ENCODE data around the gene ZMYND10.
A peak's percentile ranks its signal among the peaks of the same experiment; 100 is the strongest.
"Not testable (repeated sequence)": the region's sequence is repeated elsewhere in the genome, so short reads cannot be mapped to it uniquely, and the experiment has no call there.

Gene ZMYND10

DNA sequence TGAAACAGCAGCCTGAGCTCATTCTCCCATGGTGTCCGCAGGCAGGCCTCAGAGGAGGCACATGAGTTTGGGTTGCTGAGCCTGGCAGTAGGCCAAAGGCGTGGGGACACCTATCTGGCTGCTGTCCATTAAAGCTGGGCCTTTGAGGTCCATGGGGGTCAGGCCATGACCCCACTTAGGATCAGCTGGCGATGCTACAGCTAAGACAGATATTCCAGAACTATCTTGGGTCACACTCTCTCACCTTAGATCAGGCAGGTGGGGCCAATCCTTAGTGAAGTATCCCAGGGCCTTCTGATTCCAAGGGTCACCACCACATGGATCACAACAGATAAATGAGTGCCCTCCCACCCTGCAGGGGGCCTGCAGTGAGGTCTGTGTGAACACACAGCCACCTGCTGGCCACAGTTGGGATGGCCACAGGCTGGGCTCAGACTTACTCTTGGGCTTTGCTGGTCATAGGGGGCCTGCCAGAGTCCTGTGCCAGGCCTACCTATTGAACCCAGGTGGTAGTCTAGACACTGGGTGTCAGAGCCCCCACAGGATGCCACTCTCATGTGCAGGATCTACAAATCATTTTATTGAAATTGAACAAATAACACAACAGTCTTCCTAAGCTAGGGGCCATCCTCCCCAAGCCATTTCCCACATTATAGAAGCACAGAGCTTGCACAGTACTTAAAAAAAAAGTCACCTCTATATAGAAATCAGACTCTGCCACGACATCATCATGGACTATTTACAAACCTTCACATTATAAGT, 21.0 kb downstream of the ZMYND10 start:
- DNase-seq = peak; percentile 76

DNA sequence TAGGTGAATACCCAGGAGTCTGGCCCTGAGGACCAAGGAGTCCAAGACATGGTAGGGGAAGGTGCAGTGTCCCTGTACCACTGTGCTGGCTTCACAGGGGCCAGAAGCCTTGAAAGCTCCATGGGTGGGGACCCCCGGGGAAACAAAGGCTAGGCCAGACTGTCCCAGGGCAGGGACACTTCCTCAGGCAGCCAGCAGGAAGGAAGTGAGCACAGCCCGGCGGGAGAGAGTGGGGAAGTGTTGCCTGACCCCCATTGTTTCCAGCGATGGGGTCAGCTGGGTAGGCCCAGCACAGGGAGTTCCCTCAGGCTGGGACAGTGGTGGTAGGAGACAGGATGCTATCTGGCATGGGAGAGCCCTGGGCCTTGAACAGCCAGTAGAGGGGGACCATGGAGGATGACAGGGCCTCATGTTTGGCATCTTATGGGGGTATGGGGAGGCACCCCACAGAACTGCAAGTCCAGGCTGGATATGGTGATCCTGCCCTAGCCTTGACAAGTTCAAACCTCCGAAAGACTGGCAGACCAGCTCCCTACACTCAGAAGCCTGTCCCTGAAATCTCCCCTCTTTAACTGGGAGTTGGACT, 21.8 kb downstream of the ZMYND10 start:
- DNase-seq = no peak

DNA sequence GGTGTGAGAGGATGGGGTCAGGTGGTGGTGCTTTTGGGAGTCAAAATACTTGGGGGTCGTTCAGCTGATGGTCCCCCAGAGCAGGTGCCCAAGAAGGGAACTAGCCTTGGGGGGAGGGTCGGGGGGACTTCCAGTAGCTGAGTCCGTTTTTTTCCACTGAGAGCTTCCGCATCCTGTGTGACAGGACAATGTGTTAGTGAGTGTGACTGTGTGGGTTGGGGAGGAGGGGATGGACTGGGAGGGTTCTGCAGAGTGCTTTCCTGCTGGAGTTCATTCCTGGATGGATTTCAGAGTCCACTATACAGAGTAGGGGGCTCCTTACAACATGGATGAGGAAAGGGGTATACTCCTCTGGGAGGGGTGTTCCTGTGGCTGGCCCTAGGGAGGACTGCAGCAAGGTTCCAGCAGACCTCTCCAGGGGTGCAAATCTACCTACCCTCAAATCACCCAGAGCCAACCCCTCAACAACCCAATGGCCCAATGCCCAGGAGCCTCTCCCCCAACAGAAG, 22.4 kb downstream of the ZMYND10 start:
- no peak for DNase-seq

DNA sequence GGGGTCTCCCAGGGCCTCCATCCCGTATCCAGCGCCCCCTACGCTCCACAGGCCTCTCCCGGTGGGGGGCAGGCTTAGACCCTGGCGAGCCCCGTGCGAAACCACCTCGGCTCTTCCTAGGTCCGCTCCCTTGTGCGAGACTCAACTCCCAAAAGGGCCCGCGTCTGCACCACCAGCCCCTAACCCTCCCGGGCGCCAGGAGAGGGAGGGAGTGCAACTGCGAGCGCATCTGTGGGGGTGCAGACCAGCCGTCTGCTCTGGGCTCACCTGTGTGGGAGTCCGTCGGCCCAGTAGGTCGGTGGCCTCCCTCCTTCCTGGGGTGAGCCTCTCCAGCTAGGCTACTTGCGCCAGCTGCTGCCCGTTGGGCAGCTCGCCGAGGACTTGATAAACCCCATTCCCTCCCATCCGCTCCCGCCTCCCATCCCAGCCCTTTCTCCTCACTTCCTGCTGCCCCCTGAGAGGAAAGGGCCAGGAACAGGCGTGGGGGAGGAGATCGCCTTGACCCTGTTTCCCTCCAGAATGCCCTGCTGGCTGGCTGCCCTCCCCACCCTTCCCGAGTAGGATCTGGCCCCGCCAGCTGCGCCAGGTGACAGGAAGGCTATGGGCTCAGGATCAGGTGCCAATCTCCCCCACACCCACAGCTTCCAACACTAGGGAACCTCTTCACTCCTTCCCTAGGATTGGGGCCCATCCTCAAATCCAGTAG, 23.0 kb downstream of the ZMYND10 start, which contains the start of gene HYAL2:
HYAL2 (minus strand) TSS at position 360 of the 706 bp plus-strand sequence. CDS start 2,256 bp downstream, outside the sequence.
- DNase-seq = no peak

DNA sequence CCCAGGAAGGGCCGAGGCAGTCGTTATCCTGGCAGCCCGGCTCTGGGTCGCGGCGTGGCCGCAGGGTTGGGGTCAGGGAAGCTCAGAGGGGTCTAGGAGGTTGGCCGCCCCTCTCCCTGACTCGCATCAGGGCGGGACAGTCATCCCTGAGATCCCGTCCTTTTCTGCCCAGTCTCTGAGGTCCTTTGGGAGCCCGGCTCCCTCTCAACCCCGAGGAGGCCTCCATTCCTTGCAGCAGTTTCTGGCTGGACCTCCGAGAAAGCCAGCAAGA, 23.5 kb downstream of the ZMYND10 start:
- no peak for DNase-seq

DNA sequence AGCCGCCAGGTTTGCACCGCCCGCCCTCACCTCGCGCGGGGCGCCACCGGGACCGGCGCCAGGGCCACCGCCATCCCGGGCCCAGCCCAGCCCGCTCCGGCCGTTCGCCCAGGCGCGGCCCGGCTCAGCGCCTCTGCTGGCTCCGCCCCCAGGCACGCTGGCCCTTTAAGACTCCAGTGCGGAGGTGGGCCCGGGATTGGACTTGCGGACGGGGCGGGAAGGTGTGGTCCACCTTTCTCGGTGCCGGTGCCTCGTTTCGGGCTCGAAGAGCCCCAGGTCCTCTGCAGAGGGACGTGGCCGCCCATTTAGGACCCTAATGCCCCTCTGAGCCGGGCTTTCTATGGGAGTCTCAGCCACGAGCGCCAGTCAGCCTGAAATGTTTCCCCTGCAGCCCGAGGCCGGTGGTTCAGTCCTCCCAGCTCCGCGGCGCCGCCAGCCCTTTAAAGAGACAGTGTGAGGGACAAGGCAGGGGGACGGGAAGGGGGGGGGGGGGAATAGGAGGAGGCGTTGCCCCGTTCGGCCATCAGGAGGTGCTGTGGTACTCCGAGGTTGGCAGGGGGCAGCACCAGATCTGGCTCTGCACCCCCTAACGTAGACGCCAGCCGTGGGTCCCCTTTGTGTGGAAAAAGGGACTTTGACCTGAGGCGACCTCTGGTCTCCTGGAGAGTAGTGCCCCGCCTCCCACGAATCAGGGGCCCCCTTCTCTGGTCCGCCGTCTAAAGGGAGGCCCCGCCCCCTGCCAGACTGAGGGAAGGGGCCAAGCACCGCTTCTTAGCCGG, 24.0 kb downstream of the ZMYND10 start:
- peak; percentile 99 for DNase-seq

DNA sequence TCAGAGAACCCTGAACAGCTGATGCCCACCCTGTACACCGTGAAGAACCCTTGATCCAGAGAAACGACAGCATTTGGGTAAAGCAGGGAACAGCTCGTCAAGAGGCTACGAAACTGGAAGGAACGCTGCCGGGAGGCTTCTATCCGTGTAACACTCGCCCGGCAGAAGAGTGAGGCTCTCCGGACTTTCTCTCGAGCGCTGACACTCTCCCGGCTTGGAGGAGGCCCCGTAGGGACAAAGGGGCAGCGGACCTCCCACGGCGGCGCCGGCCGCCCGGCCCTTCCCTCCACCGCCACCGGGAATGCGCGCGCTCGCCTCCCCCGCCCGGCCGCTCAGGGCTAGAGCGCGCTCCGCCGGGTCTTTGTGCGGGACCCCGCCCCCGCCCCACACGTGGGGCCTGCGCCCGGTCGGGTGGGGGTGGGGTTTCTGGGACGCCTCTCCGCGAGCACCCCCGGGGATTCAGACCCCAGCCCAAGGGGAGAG, 24.6 kb downstream of the ZMYND10 start:
- peak; percentile 93 for DNase-seq

DNA sequence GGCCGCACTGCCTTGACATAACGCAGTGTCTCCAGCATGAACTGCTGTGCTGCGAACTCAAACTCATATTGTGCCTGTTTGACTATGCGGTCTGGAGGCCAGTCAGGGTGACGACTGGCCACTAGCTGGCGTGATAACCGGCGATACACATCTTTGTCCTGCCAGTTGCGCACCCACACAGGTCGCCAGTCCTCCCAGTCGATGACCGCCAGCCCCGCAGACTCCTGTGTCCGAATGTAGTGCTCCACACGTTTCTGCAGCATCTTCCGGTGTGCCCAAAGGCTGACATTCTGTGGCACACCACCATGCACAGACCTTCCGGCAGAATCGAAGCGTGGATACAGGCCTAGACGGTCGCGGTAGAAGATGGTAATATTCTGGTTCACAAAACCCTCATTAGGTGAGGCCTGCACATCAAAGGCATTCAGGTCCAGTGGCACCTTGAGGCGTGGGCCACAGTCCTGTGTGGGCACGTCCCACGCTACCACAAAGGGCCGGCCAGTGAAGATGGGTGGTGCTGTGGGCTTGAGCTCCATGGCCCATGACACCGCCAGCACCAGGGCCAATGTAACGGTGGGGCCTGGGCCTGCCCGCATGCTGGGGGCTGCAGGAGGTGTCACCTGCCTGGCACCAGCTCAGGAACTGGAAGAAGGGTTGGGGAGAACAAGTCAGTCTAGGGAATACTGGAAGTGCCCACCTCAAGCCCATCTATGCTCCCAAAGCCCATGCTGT, 25.5 kb downstream of the ZMYND10 start:
- no peak for DNase-seq

DNA sequence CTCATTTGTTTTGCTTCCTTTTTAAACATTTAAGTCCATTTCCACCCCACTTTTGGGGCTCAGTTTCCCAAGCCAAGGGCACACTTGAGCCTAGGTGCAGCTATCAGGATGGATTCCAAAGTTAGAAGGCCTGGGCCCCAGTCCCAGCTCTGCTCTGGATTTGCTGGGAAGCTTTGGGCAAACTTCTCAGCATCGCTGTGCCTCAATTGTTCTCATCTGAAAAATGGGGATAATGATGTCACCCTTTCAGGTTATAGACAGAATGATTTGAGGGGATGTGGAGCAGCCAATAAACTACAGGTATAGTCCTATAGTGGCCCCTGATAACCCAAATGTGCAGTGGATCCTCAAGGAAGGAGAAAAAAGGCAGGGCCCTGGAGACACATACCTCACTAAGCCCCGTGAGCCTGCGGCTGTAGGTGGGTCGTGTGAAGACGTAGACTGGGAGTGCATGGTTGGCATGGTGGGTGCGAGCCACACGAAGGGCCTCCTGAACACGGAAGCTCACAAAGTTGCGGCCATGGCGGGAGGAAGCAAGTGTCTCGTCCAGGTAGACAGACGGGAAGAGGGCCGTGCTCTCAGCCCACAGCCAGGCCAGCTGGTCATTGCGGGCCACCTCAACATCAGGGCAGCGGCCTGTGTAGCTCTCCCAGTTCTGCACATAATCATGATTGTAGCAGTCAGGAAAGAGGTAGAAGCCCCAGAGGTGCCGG, 26.2 kb downstream of the ZMYND10 start:
- DNase-seq = no peak

DNA sequence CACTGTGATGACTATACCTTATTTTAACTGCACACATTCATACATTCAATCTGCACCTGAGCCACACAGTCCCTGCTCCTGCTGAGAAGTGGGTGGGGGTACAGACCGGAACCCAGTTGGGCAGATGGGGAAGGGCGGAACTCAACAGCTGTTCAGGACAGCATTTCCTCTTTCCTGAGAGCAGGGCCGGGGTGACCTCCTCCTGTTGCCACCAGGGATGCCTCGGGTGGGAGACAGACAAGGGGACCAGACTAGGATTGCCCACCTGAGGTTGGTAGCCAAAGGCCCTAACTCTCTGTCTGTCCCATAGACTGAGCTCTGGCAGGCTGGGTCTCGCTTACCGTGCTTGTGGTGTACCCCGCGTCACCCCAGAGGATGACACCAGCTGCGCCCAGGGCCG, 26.9 kb downstream of the ZMYND10 start:
- no peak for DNase-seq

DNA sequence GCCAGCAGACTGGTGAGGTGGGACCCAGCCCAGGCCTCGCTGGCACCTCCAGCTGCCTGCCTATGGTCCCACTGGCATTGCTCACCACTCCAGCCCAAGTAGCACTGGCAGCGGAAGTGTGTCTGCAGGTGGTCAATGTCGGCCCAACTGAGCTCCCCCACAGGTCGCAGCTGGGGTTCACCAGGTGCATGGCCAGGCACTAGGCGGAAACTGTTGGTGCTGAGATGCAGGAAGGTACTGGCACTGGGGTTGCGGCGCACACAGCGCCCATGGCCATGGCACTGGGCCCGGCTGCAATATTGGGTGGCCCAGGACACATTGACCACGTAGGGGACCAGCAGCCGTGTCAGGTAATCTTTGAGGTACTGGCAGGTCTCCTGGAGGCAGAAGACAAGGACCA, 27.4 kb downstream of the ZMYND10 start:
- DNase-seq = no peak

DNA sequence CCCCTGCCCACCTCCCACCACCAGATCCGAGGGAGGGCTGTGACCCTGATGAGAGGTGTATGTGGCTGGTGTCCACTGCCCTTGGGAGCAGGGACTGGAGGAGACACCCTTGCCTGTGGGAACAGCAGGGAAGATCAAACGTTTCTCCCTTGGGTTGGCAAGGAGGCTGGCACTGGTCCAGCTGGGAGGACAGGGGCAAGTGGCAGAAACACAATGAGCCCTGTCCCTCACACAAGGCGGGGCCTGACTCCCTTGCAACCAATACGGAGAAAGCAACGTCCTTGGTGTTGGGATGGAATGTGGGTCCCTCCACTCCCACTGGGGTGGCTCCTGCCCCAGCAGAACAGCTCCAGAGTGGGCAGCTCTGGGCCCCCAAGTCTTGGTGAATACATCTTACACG, 28.2 kb downstream of the ZMYND10 start:
- no peak for DNase-seq

DNA sequence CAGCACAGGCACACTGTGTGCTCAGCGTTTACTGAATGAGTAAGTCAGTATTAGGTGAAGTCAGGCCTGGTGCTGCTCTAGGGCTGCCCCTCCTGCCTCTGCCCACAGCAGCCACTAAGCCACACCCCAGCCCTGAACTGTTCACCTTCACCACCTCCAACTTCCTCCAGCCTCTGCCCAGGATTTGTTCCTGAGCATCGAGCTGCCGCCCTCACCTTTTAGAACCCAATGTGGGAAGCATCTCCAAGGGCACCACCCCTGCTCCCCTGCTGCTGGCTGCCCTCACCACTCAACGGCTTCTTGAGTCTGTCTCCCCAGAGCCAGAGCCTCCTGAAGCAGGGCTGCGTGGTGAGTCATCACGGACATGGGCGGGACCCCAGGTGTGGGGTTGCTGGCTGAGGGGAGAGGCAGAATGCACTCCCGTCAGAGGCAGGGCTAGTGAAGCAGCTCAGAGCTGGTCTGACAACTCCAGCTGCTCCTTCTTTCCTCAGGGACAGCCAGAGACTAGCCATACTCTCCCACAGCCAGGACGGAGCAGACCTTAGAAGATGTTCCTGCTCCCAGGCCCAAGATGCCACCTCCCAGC, 28.8 kb downstream of the ZMYND10 start:
- peak; percentile 51 for DNase-seq

DNA sequence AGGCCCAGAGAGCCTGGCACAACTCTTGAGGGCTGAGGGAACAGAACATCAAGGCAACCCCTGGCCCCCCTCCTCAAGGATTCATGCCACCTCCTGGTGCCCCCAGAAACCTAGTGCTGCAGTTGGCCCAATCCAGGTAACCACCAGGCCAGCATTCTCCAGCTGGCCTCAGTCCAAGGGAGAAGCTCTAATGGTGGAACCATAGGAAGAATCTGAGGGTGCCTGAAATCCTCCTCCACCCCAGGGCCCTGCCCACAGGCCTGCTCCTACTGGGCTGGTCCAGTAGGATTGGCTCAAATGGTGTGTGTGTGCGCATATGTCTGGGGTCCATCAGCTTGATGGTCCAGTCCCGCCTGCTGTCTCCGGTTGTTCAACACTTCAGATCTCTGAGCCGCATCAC, 30.7 kb downstream of the ZMYND10 start:
- no peak for DNase-seq

DNA sequence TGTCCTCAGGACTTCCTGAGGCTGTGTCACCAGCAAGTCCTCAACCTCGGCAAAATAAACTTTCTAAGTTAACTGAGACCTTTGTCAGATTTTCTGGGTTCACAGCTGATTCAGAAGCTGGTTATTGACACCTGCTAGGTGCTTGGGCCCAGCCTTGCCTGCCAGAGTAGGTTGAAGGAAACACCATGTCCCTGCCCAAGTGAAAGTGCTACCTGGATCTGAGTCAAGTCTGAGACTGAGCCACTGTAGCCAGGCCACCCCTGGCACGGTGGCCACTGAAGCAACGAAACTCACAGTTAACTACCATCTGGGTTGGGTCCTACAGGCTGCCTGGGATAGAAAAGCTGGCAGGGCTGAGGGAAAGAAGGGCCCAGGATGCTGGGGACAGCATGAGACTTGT, 31.2 kb downstream of the ZMYND10 start:
- DNase-seq = no peak

DNA sequence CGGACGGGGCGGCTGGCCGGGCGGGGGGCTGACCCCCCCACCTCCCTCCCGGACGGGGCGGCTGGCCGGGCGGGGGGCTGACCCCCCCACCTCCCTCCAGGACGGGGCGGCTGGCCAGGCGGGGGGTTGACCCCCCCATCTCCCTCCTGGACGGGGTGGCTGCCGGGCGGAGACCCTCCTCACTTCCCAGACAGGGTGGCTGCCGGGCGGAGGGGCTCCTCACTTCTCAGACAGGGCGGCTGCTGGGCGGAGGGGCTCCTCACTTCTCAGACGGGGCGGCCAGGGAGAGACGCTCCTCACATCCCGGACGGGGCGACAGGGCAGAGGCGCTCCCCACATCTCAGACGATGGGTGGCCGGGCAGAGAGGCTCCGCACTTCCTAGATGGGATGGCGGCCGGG, 33.5 kb downstream of the ZMYND10 start:
- not testable (repeated sequence) for DNase-seq

DNA sequence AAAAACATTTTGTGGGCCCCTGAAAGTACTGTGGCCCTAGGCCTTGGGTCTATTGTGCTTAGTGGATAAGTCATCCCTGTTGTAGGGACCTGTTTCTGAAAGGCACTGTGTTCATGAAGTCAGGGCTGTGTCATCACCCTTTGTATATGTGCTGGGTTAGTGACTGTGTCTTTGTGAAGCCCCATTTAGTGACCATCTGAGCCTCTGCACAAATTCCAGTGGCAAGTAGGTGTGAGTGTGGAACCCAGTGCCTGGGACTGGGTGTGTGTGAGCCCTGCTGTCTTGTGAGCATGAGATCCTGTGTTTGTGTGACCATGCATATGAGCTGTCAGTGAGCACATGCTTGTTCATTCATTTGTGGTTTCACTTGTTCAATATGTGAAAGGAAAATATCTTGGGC, 40.9 kb downstream of the ZMYND10 start:
- no peak for DNase-seq

DNA sequence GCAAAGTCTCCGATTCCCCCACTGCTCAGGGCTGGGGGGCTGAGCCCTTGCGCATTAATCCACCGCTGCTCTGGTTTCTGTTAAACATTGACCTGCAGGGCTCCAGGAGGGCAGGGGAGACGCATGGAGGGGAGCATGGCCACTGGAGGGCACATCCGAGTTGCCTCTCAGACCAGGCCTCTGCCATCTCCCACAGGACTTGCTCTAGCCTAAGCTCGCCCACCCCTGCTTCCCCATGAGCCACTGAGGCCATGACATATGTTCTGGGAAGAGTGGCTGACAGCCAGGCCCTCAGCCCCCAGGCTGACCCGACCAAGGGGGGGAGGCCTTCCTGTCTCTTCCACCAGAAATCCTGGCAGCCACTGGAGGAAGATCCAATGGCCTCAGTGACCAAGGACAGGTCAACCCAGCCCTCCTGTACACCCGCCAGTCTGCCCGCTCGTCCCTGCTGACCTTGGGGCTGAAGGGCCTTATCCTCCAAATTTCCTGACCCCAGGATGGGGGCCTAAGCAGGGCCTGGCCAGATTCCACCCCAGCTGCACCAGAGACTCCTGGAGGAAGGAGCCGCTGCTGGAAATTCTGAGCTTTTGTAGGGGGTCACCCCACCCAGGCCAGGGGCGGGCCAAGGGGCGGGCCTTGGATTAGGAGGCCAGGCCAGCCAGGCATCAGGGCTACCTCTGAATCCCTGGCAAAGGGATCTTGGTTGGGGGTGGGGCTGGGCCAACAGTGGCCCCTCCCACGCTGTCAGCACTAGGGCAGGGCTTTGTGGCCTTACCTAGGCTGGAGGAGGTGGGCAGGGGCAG, 42.3 kb downstream of the ZMYND10 start, which contains the start of gene HYAL1:
HYAL1 (minus strand) TSS at position 562 of the 803 bp plus-strand sequence. CDS start 618 bp downstream, outside the sequence.
- no peak for DNase-seq

DNA sequence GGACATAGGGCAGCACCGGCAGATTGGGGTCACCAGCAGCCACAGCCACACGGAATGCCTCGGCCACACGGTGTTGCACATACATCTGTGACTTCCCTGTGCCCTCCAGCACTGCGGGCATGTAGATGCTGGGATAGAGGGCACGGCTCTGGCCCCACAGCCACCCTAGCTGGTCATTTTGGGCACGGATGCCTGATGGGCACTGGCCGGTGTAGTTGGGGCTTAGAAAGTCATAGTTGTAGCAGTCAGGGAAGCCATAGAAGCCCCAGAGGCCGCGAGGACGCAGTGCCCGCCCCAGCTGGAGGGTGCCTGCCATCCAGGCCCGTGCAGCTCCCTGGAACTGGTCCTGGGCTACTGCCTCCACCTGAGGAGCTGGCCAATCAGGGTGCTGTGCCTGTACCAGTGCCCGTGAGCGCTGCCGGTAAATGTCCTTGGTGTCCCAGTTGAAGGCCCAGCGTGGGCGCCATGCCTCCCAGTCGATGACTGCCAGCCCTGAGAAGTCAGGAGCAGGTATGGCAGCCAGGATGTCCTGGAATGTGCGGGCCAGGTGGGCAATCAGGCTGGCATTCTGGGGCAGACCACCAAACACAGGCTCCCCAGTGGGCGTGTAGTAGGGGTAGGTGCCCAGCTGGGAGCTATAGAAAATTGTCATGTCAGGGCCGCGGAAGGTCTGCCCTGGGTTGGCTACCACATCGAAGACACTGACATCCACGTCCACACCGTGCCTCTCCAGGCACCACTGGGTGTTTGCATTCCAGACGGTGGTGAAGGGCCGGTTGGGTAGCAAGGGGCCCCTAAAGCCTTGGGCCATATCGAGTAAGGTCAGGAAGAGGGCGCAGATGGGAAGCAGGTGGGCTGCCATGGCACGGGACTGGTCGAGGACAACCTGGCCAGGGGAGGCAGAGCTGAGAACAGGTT, 43.2 kb downstream of the ZMYND10 start:
- DNase-seq = no peak

Measured in retina (tissue), 1 donor.